Caco-2 (cell line): Measurements from ENCODE around the gene RND3. TPM values are rescaled to one million over a fixed set of nuclear protein-coding genes. Genes with fewer than 3 reads are reported as not detected.

Experiments used
- BruUV-seq: library from RNA; stranded (reverse); fragments of 400-500 nt; replicated peaks from 2 replicates; lab custom pipeline; 2021; lab: Mats Ljungman, UMichigan
- CTCF ChIA-PET: fragments of 300-600 bp; sonication (Branson Sonifier 250); formaldehyde crosslinking; loops from one replicate; lab custom pipeline; 2022; ENCODE audit warnings: antibody characterized with exemption; lab: Charles Lee
- POLR2A ChIA-PET: fragments of 300-600 bp; sonication (Branson Sonifier 250); formaldehyde crosslinking; loops from one replicate; lab custom pipeline; 2022; ENCODE audit warnings: antibody characterized with exemption; lab: Charles Lee
- DNase-seq, 2 experiments: peaks; one replicate each; pipeline versions ENCODE4 v3.0.0 to v3.0.0-alpha.2; 2020 to 2022
- H3K27me3 ChIP-seq: replicated peaks from 2 replicates; pipeline ENCODE4 v1.6.0; 2011; ENCODE audit warnings: low read length; ENCODE audit not compliant: control insufficient read depth, insufficient read depth
- H3K36me3 ChIP-seq: 2 replicates; pipeline ENCODE4 v1.5.1; 2011; ENCODE audit warnings: low read length; ENCODE audit not compliant: control insufficient read depth, insufficient read depth
- H3K4me1 ChIP-seq: fragments of 250-450 bp; sonication (Bioruptor Pico); 2 replicates; pipeline ENCODE4 v1.5.1; 2020; ENCODE audit warnings: mild to moderate bottlenecking
- H3K4me3 ChIP-seq: 2 replicates; pipeline ENCODE4 v1.5.1; 2011; ENCODE audit warnings: low read depth, mild to moderate bottlenecking, control low read depth, low read length
- H3K9me3 ChIP-seq: fragments of 250-450 bp; sonication (Bioruptor Pico); 2 replicates; pipeline ENCODE4 v1.5.1; 2020; ENCODE audit warnings: mild to moderate bottlenecking, moderate library complexity
- H3K27ac Mint-ChIP-seq: one replicate; pipeline ENCODE4 v1.8.0; 2022; ENCODE audit warnings: mixed read lengths; ENCODE audit not compliant: unreplicated experiment
- H3K27me3 Mint-ChIP-seq: one replicate; pipeline ENCODE4 v1.8.0; 2022; ENCODE audit warnings: mixed read lengths; ENCODE audit not compliant: insufficient read depth, unreplicated experiment
- H3K36me3 Mint-ChIP-seq: one replicate; pipeline ENCODE4 v1.8.0; 2022; ENCODE audit warnings: mild to moderate bottlenecking, mixed read lengths; ENCODE audit not compliant: insufficient read depth, unreplicated experiment
- H3K4me1 Mint-ChIP-seq: one replicate; pipeline ENCODE4 v1.8.0; 2022; ENCODE audit warnings: low read depth, mixed read lengths; ENCODE audit not compliant: unreplicated experiment
- H3K4me3 Mint-ChIP-seq: one replicate; pipeline ENCODE4 v1.8.0; 2022; ENCODE audit warnings: mild to moderate bottlenecking, moderate library complexity, mixed read lengths; ENCODE audit not compliant: unreplicated experiment
- H3K9me3 Mint-ChIP-seq: one replicate; pipeline ENCODE4 v1.8.0; 2022; ENCODE audit warnings: mixed read lengths; ENCODE audit not compliant: unreplicated experiment
- CTCF ChIP-seq, 2 experiments: fragments of 200-600 bp in 1 of 2; IDR thresholded peaks; 1 replicate in 1 of 2; 2 replicates in 1 of 2; pipeline versions ENCODE4 v1.5.1 to v1.8.0; 2011 to 2022; ENCODE audit warnings: antibody characterized with exemption in 1 of 2, control low read depth in 1 of 2, inconsistent platforms in 1 of 2, low read depth in 1 of 2, low read length in 1 of 2, mild to moderate bottlenecking in 1 of 2, moderate library complexity in 1 of 2; ENCODE audit not compliant: insufficient read depth in 1 of 2, severe bottlenecking in 1 of 2, unreplicated experiment in 1 of 2
- intact Hi-C: fragments of 100-400 bp; cut with micrococcal nuclease; formaldehyde crosslinking; loops from one replicate; pipeline ENCODE4 v1.10.0; 2022; ENCODE audit not compliant: unreplicated experiment
- total RNA-seq: library from RNA; stranded (reverse); gene quantifications from 2 replicates; pipeline ENCODE4 v1.2.3, GENCODE V29; 2022

The RND3 gene
- total RNA-seq, 1 experiment from 2014 or later = 75.0 TPM

GRCh38 chr2:150532020-150532419, 44.6 kb upstream of the RND3 start:
- Mint-ChIP-seq H3K27me3 (no peaks in the 10 kb centered on the region), H3K36me3 (no peaks in the 10 kb centered on the region), H3K9me3 (peaks cover 12% of the 10 kb centered on the region), H3K4me3 (no peak overlapping the region), H3K4me1 (peaks cover 15% of the 10 kb centered on the region), H3K27ac (no peak overlapping the region)
- Histone ChIP-seq H3K27me3 (no peaks in the 10 kb centered on the region), H3K36me3 (no peaks in the 10 kb centered on the region), H3K4me3 (no peak overlapping the region), H3K4me1 (peaks cover 25% of the 10 kb centered on the region), H3K9me3 (no peaks in the 10 kb centered on the region; the same call in 1 of the 2 replicates)
- CTCF ChIA-PET = no interaction called here
- intact Hi-C loops = no loop called here
- no peak for DNase-seq
- no TSS peak for BruUV-seq
- POLR2A ChIA-PET = no interaction called here
- no peak for TF ChIP-seq CTCF (IDR thresholded peaks at IDR 0.05; ENCODE audit: insufficient read depth in 1 of 2, low read depth in 1 of 2, low read length in 1 of 2, severe bottlenecking in 1 of 2, unreplicated experiment in 1 of 2)

GRCh38 chr2:150531591-150531990, 44.1 kb upstream of the RND3 start:
- Mint-ChIP-seq H3K9me3 (peaks cover 8% of the 10 kb centered on the region), H3K27ac (no peak overlapping the region), H3K4me1 (peaks cover 20% of the 10 kb centered on the region), H3K4me3 (no peak overlapping the region), H3K27me3 (no peaks in the 10 kb centered on the region), H3K36me3 (no peaks in the 10 kb centered on the region)
- H3K27me3 ChIP-seq = no peaks in the 10 kb centered on the region
- no peaks in the 10 kb centered on the region for H3K36me3 ChIP-seq
- ChIA-PET CTCF (no interaction called here), POLR2A (no interaction called here)
- DNase-seq = no peak
- intact Hi-C loops = no loop called here
- peaks cover 30% of the 10 kb centered on the region for H3K4me1 ChIP-seq
- no peak for TF ChIP-seq CTCF (IDR thresholded peaks at IDR 0.05; ENCODE audit: insufficient read depth in 1 of 2, low read depth in 1 of 2, low read length in 1 of 2, severe bottlenecking in 1 of 2, unreplicated experiment in 1 of 2)
- H3K9me3 ChIP-seq = no peaks in the 10 kb centered on the region; the same call in 1 of the 2 replicates
- BruUV-seq = no TSS peak
- no peak overlapping the region for H3K4me3 ChIP-seq

GRCh38 chr2:150530168-150530567, 42.7 kb upstream of the RND3 start:
- Histone ChIP-seq H3K9me3 (no peaks in the 10 kb centered on the region), H3K4me1 (peaks cover 44% of the 10 kb centered on the region), H3K27me3 (no peaks in the 10 kb centered on the region), H3K36me3 (no peaks in the 10 kb centered on the region), H3K4me3 (no peak overlapping the region)
- H3K4me3 Mint-ChIP-seq = no peak overlapping the region
- ChIA-PET CTCF (no interaction called here), POLR2A (no interaction called here)
- intact Hi-C loops = no loop called here
- no peak for DNase-seq
- no peak for TF ChIP-seq CTCF (IDR thresholded peaks at IDR 0.05; ENCODE audit: insufficient read depth in 1 of 2, low read depth in 1 of 2, low read length in 1 of 2, severe bottlenecking in 1 of 2, unreplicated experiment in 1 of 2)
- no peaks in the 10 kb centered on the region for H3K36me3 Mint-ChIP-seq
- no TSS peak for BruUV-seq
- H3K9me3 Mint-ChIP-seq = no peaks in the 10 kb centered on the region
- H3K27ac Mint-ChIP-seq = no peak overlapping the region
- H3K27me3 Mint-ChIP-seq = no peaks in the 10 kb centered on the region
- H3K4me1 Mint-ChIP-seq = peaks cover 28% of the 10 kb centered on the region
